Loucy (cell line): ENCODE results near the gene ACAD9.

Experiments
- H2AFZ ChIP-seq: fragments of 200-600 bp; sonication (generic); 2 replicates; pipeline ENCODE4 v1.6.0; 2016; ENCODE audit warnings: antibody characterized with exemption, mild to moderate bottlenecking, low read length, moderate library complexity
- H3F3A ChIP-seq: fragments of 200-600 bp; 2 replicates; pipeline ENCODE4 v1.6.0; 2016; ENCODE audit warnings: antibody characterized with exemption, low read depth, mild to moderate bottlenecking
- H3K27me3 ChIP-seq: fragments of 200-600 bp; sonication (generic); 2 replicates; pipeline ENCODE4 v1.6.1; 2014; ENCODE audit warnings: low read length, mild to moderate bottlenecking; ENCODE audit not compliant: insufficient read depth, poor library complexity, severe bottlenecking
- H3K36me3 ChIP-seq: fragments of 200-600 bp; sonication (generic); 2 replicates; pipeline ENCODE4 v1.6.1; 2016; ENCODE audit warnings: low read length; ENCODE audit not compliant: insufficient read depth
- H3K4me1 ChIP-seq: fragments of 200-600 bp; sonication (generic); 2 replicates; pipeline ENCODE4 v1.5.1; 2014; ENCODE audit warnings: low read length, mild to moderate bottlenecking; ENCODE audit not compliant: insufficient read depth, poor library complexity, severe bottlenecking
- H3K4me2 ChIP-seq: fragments of 200-600 bp; sonication (generic); 2 replicates; pipeline ENCODE4 v1.6.0; 2014; ENCODE audit warnings: antibody characterized with exemption, low read length, low read depth, mild to moderate bottlenecking; ENCODE audit not compliant: poor library complexity, severe bottlenecking
- H3K4me3 ChIP-seq: fragments of 200-600 bp; sonication (generic); 2 replicates; pipeline ENCODE4 v1.5.1; 2014; ENCODE audit warnings: low read length, mild to moderate bottlenecking, mixed read lengths; ENCODE audit not compliant: poor library complexity, severe bottlenecking
- H3K79me2 ChIP-seq: fragments of 200-600 bp; sonication (generic); 2 replicates; pipeline ENCODE4 v1.6.1; 2014; ENCODE audit warnings: low read length; ENCODE audit not compliant: insufficient read depth
- H3K9ac ChIP-seq: fragments of 200-600 bp; sonication (generic); 2 replicates; pipeline ENCODE4 v1.6.0; 2014; ENCODE audit warnings: mild to moderate bottlenecking, low read depth, low read length, moderate library complexity; ENCODE audit not compliant: poor library complexity, severe bottlenecking
- H3K9me2 ChIP-seq: fragments of 200-600 bp; sonication (generic); replicated peaks from 2 replicates; pipeline ENCODE4 v1.6.1; 2016; ENCODE audit warnings: low read depth, low read length, mixed read lengths
- H3K9me3 ChIP-seq: fragments of 200-600 bp; sonication (generic); 2 replicates; pipeline ENCODE4 v1.6.1; 2014; ENCODE audit warnings: mild to moderate bottlenecking, antibody characterized with exemption, low read length, low read depth; ENCODE audit not compliant: insufficient read depth
- H4K20me1 ChIP-seq: fragments of 200-600 bp; sonication (generic); 2 replicates; pipeline ENCODE4 v1.6.0; 2014; ENCODE audit warnings: antibody characterized with exemption, low read length, mild to moderate bottlenecking; ENCODE audit not compliant: insufficient read depth, poor library complexity, severe bottlenecking
- CTCF ChIP-seq: fragments of 200-600 bp; sonication (generic); conservative IDR thresholded peaks from 2 replicates; pipeline ENCODE4 v1.5.1; 2014; ENCODE audit warnings: mild to moderate bottlenecking, antibody characterized with exemption, low read length
- EZH2phosphoT487 ChIP-seq: fragments of 200-600 bp; IDR thresholded peaks from 2 replicates; pipeline ENCODE4 v1.6.1; 2018; ENCODE audit warnings: antibody characterized with exemption, mild to moderate bottlenecking, moderate library complexity, borderline replicate concordance

ACAD9 gene

GRCh38 chr3:128845119-128845777 lies 34.2 kb upstream of the ACAD9 start:
- no peaks in the 10 kb centered on the region for H3K27me3 ChIP-seq
- peak overlapping the region; percentile 72 for H3K9ac ChIP-seq
- no peaks in the 10 kb centered on the region for H3K79me2 ChIP-seq
- peaks cover 36% of the 10 kb centered on the region for H3K4me1 ChIP-seq
- no peaks in the 10 kb centered on the region for H4K20me1 ChIP-seq
- H3K9me3 ChIP-seq: no peaks in the 10 kb centered on the region
- H3K36me3 ChIP-seq: no peaks in the 10 kb centered on the region
- no peaks in the 10 kb centered on the region for H3F3A ChIP-seq
- no peak overlapping the region for H2AFZ ChIP-seq
- H3K4me2 ChIP-seq: peak overlapping the region; percentile 66
- no peaks in the 10 kb centered on the region for H3K9me2 ChIP-seq
- H3K4me3 ChIP-seq: peak overlapping the region; percentile 52
- TF ChIP-seq EZH2phosphoT487 (no peak), CTCF (peak; percentile 49)

GRCh38 chr3:128845778-128846485 lies 33.5 kb upstream of the ACAD9 start:
- H3F3A ChIP-seq: no peaks in the 10 kb centered on the region
- H3K36me3 ChIP-seq: no peaks in the 10 kb centered on the region
- TF ChIP-seq EZH2phosphoT487: no peak
- peak; percentile 66 for TF ChIP-seq CTCF
- H4K20me1 ChIP-seq: no peaks in the 10 kb centered on the region
- peak overlapping the region; percentile 72 for H3K9ac ChIP-seq
- no peaks in the 10 kb centered on the region for H3K27me3 ChIP-seq
- no peaks in the 10 kb centered on the region for H3K9me2 ChIP-seq
- no peaks in the 10 kb centered on the region for H3K9me3 ChIP-seq
- no peaks in the 10 kb centered on the region for H3K79me2 ChIP-seq
- peak overlapping the region; percentile 35 for H2AFZ ChIP-seq
- peak overlapping the region; percentile 52 for H3K4me3 ChIP-seq
- peak overlapping the region; percentile 66 for H3K4me2 ChIP-seq
- H3K4me1 ChIP-seq: peaks cover 36% of the 10 kb centered on the region

- peak overlapping the region; percentile 35; the same call in 1 of the 2 replicates for H2AFZ ChIP-seq
- H3K9me3 ChIP-seq: no peaks in the 10 kb centered on the region
- peak overlapping the region; percentile 66 for H3K4me2 ChIP-seq
- H3F3A ChIP-seq: no peaks in the 10 kb centered on the region
- no peaks in the 10 kb centered on the region for H3K27me3 ChIP-seq
- H4K20me1 ChIP-seq: no peaks in the 10 kb centered on the region
- peak overlapping the region; percentile 72 for H3K9ac ChIP-seq
- H3K9me2 ChIP-seq: no peaks in the 10 kb centered on the region
- no peaks in the 10 kb centered on the region for H3K79me2 ChIP-seq
- H3K4me1 ChIP-seq: peaks cover 36% of the 10 kb centered on the region
- peak overlapping the region; percentile 42 for H3K4me3 ChIP-seq
- H3K36me3 ChIP-seq: no peaks in the 10 kb centered on the region
- TF ChIP-seq CTCF (no peak), EZH2phosphoT487 (no peak)
These were observed 32.9 kb upstream of the ACAD9 start for GRCh38 chr3:128846486-128846891.
